HepG2 (cell line): Measurements from ENCODE around the gene CTSW. TPM values are rescaled to one million over a fixed set of nuclear protein-coding genes. Genes with fewer than 3 reads are reported as not detected.
A peak's percentile ranks its signal among the peaks of the same experiment; 100 is the strongest.

Experiments
- ATAC-seq: fragments of 200-7000 bp; cut with Tn5 transposase; 3 replicates; pipeline ENCODE4 v1.9.1; 2020; ENCODE audit warnings: mild to moderate bottlenecking, moderate library complexity
- BruUV-seq: library from RNA; stranded (reverse); fragments of 400-500 nt; replicated peaks from 2 replicates; lab custom pipeline; 2021; lab: Mats Ljungman, UMichigan
- CTCF ChIA-PET: fragments of 300-600 bp; formaldehyde crosslinking; extraction: SDS; loops from one replicate; lab custom pipeline; 2021; ENCODE audit warnings: low total read pairs, inconsistent platforms, low intra/inter-chr PET ratio; lab: Yijun Ruan, JAX
- POLR2A ChIA-PET: fragments of 350-600 bp; sonication (Branson Sonifier 250); formaldehyde crosslinking; loops from one replicate; lab custom pipeline; 2020; ENCODE audit warnings: antibody characterized with exemption, inconsistent platforms; lab: Yijun Ruan, JAX
- DNase-seq: peaks from one replicate; pipeline ENCODE4 v3.0.0-alpha.2; 2015; ENCODE audit warnings: low spot score
- FAIRE-seq: peaks from 3 replicates; lab custom pipeline; 2011; peaks lifted over from hg19 to GRCh38; lab: Jason Lieb, UNC
- H2AFZ ChIP-seq: one replicate; pipeline ENCODE4 v1.6.1; 2011; ENCODE audit warnings: low read length, inconsistent platforms
- H3K27ac ChIP-seq: fragments of 300-600 bp; 3 replicates; pipeline ENCODE4 v1.8.0; 2011; ENCODE audit warnings: mixed run types, mild to moderate bottlenecking, mixed read lengths, low read length, inconsistent platforms; ENCODE audit not compliant: insufficient read depth; ENCODE audit errors: extremely low read length
- H3K27me3 ChIP-seq, 2 experiments: fragments of 200-600 bp in 1 of 2; 2 replicates in 1 of 2; 3 replicates in 1 of 2; pipeline versions ENCODE4 v1.6.0 to v1.8.0; 2011; ENCODE audit warnings: low read length in 2 of 2, mild to moderate bottlenecking in 2 of 2, moderate library complexity in 2 of 2, inconsistent platforms in 1 of 2; ENCODE audit not compliant: insufficient read depth in 2 of 2, control insufficient read depth in 1 of 2
- H3K36me3 ChIP-seq, 2 experiments: fragments of 200-600 bp in 1 of 2; replicated peaks in 1 of 2; 2 replicates in 1 of 2; 3 replicates in 1 of 2; pipeline versions ENCODE4 v1.5.1 to v1.8.0; 2011; ENCODE audit warnings: low read length in 2 of 2, inconsistent platforms in 1 of 2; ENCODE audit not compliant: insufficient read depth in 2 of 2, control insufficient read depth in 1 of 2
- H3K4me1 ChIP-seq: 2 replicates; pipeline ENCODE4 v1.5.1; 2012; ENCODE audit warnings: low read length, inconsistent platforms; ENCODE audit not compliant: insufficient read depth
- H3K4me2 ChIP-seq: 2 replicates; pipeline ENCODE4 v1.6.0; 2011; ENCODE audit warnings: low read depth, low read length, inconsistent platforms
- H3K4me3 ChIP-seq, 3 experiments: fragments of 200-600 bp in 1 of 3; sonication (generic), shearing (Covaris generic) in 1 of 3; replicated peaks in 1 of 3; 2 replicates each; pipeline ENCODE4 v1.5.1; 2011 to 2016; ENCODE audit warnings: low read length in 3 of 3, inconsistent platforms in 2 of 3, low read depth in 2 of 3, mild to moderate bottlenecking in 2 of 3, control low read depth in 1 of 3, mixed read lengths in 1 of 3; ENCODE audit not compliant: insufficient read depth in 1 of 3
- H3K79me2 ChIP-seq: one replicate; pipeline ENCODE4 v1.6.1; 2011; ENCODE audit warnings: low read length, inconsistent platforms; ENCODE audit not compliant: insufficient read depth
- H3K9ac ChIP-seq: 2 replicates; pipeline ENCODE4 v1.6.0; 2011; ENCODE audit warnings: mild to moderate bottlenecking, low read depth, low read length, inconsistent platforms; ENCODE audit not compliant: insufficient read depth
- H3K9me3 ChIP-seq: 2 replicates; pipeline ENCODE4 v1.5.1; 2012; ENCODE audit warnings: mild to moderate bottlenecking, low read length
- H4K20me1 ChIP-seq: 2 replicates; pipeline ENCODE4 v1.6.0; 2011; ENCODE audit warnings: inconsistent platforms, mild to moderate bottlenecking, low read length, moderate library complexity; ENCODE audit not compliant: insufficient read depth
- ARHGAP35 ChIP-seq: sonication (generic); formaldehyde crosslinking; IDR thresholded peaks from 2 replicates; pipeline ENCODE4 v1.9.0; 2022; ENCODE audit warnings: mild to moderate bottlenecking, inconsistent platforms, moderate library complexity, missing genetic modification reagents, borderline replicate concordance
- GATAD1 ChIP-seq: IDR thresholded peaks from 2 replicates; pipeline ENCODE4 v1.6.1; 2016; ENCODE audit warnings: missing genetic modification reagents, missing compliant biosample characterization
- GATAD2A ChIP-seq: IDR thresholded peaks from 2 replicates; pipeline ENCODE4 v1.6.1; 2016
- HNF1B ChIP-seq: sonication (generic); formaldehyde crosslinking; IDR thresholded peaks from 2 replicates; pipeline ENCODE4 v1.5.1; 2020; ENCODE audit warnings: mild to moderate bottlenecking, moderate library complexity, missing genetic modification reagents
- IRF2 ChIP-seq: IDR thresholded peaks from 2 replicates; pipeline ENCODE4 v1.6.1; 2018; ENCODE audit warnings: missing genetic modification reagents, missing compliant biosample characterization
- MAZ ChIP-seq, 2 experiments: sonication (generic) in 1 of 2; formaldehyde crosslinking in 1 of 2; IDR thresholded peaks; 2 replicates each; pipeline versions ENCODE4 v1.5.0 to v1.6.1; 2012 to 2020; ENCODE audit warnings: low read depth in 2 of 2, mild to moderate bottlenecking in 2 of 2, borderline replicate concordance in 1 of 2, improper control_type of control experiment in 1 of 2, low read length in 1 of 2, missing genetic modification reagents in 1 of 2, moderate library complexity in 1 of 2
- RAD21 ChIP-seq: fragments of 450-650 bp; formaldehyde crosslinking; IDR thresholded peaks from 2 replicates; pipeline ENCODE4 v1.5.0; 2020; ENCODE audit warnings: mild to moderate bottlenecking
- SMC3 ChIP-seq: IDR thresholded peaks from 2 replicates; pipeline ENCODE4 v1.6.1; 2011; ENCODE audit warnings: low read length, improper control_type of control experiment
- SP1 ChIP-seq, 2 experiments: fragments of 450-650 bp in 1 of 2; sonication (generic) in 1 of 2; formaldehyde crosslinking in 1 of 2; IDR thresholded peaks; 2 replicates each; pipeline versions ENCODE4 v1.4.0 to v1.6.1; 2016 to 2020; ENCODE audit warnings: missing genetic modification reagents in 1 of 2
- STAG1 ChIP-seq: sonication (generic); formaldehyde crosslinking; IDR thresholded peaks from 2 replicates; pipeline ENCODE4 v1.4.0; 2020; ENCODE audit warnings: missing genetic modification reagents
- TAF15 ChIP-seq: fragments of 200-400 bp; formaldehyde crosslinking; IDR thresholded peaks from one replicate; pipeline ENCODE4 v1.6.1; 2018; ENCODE audit warnings: mild to moderate bottlenecking, low read depth, low read length; ENCODE audit not compliant: poor library complexity, severe bottlenecking
- YY1 ChIP-seq: IDR thresholded peaks from 2 replicates; pipeline ENCODE4 v1.6.1; 2011; ENCODE audit warnings: low read length, low read depth, moderate library complexity, mild to moderate bottlenecking; ENCODE audit not compliant: insufficient read depth, insufficient replicate concordance
- ZFP36L2 ChIP-seq: sonication (generic); formaldehyde crosslinking; IDR thresholded peaks from 2 replicates; pipeline ENCODE4 v1.4.0; 2020; ENCODE audit warnings: missing genetic modification reagents
- ZGPAT ChIP-seq: IDR thresholded peaks from 2 replicates; pipeline ENCODE4 v1.6.1; 2016; ENCODE audit warnings: mild to moderate bottlenecking
- ZNF12 ChIP-seq: sonication (generic); formaldehyde crosslinking; IDR thresholded peaks from 2 replicates; pipeline ENCODE4 v1.5.0; 2020; ENCODE audit warnings: missing genetic modification reagents
- ZNF263 ChIP-seq: sonication (generic); formaldehyde crosslinking; IDR thresholded peaks from 2 replicates; pipeline ENCODE4 v1.4.0; 2020; ENCODE audit warnings: missing genetic modification reagents
- ZNF572 ChIP-seq: sonication (generic); formaldehyde crosslinking; IDR thresholded peaks from 2 replicates; pipeline ENCODE4 v1.5.1; 2020; ENCODE audit warnings: mild to moderate bottlenecking, missing genetic modification reagents
- ZNF790 ChIP-seq: sonication (generic); formaldehyde crosslinking; IDR thresholded peaks from 2 replicates; pipeline ENCODE4 v1.8.0; 2022; ENCODE audit warnings: missing genetic modification reagents, mild to moderate bottlenecking, borderline replicate concordance
- WGBS: methylation state at CpG from one replicate; pipeline ENCODE4 v1.1.6; 2017; ENCODE audit warnings: low lambda C conversion rate; 5-methylcytosine and 5-hydroxymethylcytosine counted together
- in situ Hi-C: cut with HindIII; loops from 2 replicates; pipeline ENCODE4 v1.10.0; 2017; ENCODE audit warnings: low pct_unique_long_range_greater_than_20kb; ENCODE audit not compliant: extremely low pct_ligation_motif_present
- intact Hi-C: fragments of 100-400 bp; cut with micrococcal nuclease; formaldehyde crosslinking; loops from one replicate; pipeline ENCODE4 v1.10.0; 2022; ENCODE audit not compliant: unreplicated experiment
- polyA plus RNA-seq, 8 experiments: library from polyadenylated mRNA; depleted of rRNA in 3 of 8; stranded (reverse) in 7 of 8; unstranded in 1 of 8; fragments of >200 nt; fragmentation: Illumina TruSeq in 4 of 8; extraction: Trizol in 4 of 8; gene quantifications; 2 replicates each; pipeline versions ENCODE4 v1.2.1 to v1.2.3, GENCODE V29; 2011 to 2016; ENCODE audit warnings: low read depth in 4 of 8, missing spikeins in 1 of 8, mixed read lengths in 1 of 8; ENCODE audit not compliant: insufficient read depth in 1 of 8
- total RNA-seq, 5 experiments: library from RNA; depleted of rRNA; stranded (reverse); fragments of >200 nt; fragmentation: Illumina TruSeq; extraction: Trizol; gene quantifications; 2 replicates each; pipeline ENCODE4 v1.2.3, GENCODE V29; 2016; ENCODE audit warnings: low read depth in 1 of 5
- TF ChIP-seq, protein P1 (sequence below), 2 experiments: sonication (generic) in 1 of 2; formaldehyde crosslinking in 1 of 2; IDR thresholded peaks; 2 replicates each; pipeline versions ENCODE4 v1.4.0 to v1.6.1; 2018 to 2020; ENCODE audit warnings: missing genetic modification reagents in 2 of 2, borderline replicate concordance in 1 of 2, low read depth in 1 of 2, mild to moderate bottlenecking in 1 of 2, missing biosample characterization in 1 of 2

The CTSW gene
- total and polyA plus RNA-seq, 2 of the 13 experiments (the other 11 are each of a cell fraction or from before 2014, with no cell fraction given), result 0.09 TPM; not detected in 1

DNA sequence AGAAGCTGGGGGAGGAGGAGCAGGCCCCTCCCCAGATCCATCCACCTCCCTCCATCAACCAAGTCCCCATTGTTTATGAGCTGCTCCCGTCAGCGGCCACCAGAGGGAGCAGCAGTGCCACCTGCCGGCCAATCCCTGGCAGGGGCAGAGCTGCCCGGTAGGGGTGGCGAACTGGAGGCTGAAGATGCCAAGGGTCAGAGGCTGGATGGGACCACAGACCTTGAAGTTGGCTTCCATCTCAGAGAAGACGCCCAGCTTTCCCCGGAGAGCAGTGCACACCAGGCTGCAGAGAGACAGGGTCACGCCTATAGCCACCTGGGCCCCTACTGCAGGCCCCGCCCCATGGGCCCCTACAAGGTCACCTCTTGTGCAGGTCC, 5.1 kb downstream of the CTSW start:
- DNase-seq (peak; percentile 60), ATAC-seq (peak; percentile 41), FAIRE-seq (peak; percentile 48)
- ChIA-PET POLR2A (interaction anchor here (0.6 to 1.7 kb wide), 8 partner anchors 10 to 140 kb away, joined by 3 to 11 read pairs (median 3); partner anchors contain the start of genes CFL1, FOSL1 and MUS81), CTCF (interaction anchor here (0.7 to 2.9 kb wide), 13 partner anchors 9 to 178 kb away, joined by 3 to 77 read pairs (median 5); partner anchors contain the start of genes FOSL1, KAT5, MUS81 and SART1)
- Histone ChIP-seq H3K9ac (no peak overlapping the region), H3K4me2 (no peak overlapping the region), H3K9me3 (no peaks in the 10 kb centered on the region), H3K27me3 (no peaks in the 10 kb centered on the region; a peak in 1 of 5 replicates), H4K20me1 (no peaks in the 10 kb centered on the region), H3K4me1 (peaks cover 48% of the 10 kb centered on the region), H2AFZ (no peak overlapping the region), H3K36me3 (peaks cover 4 to 19% of the 10 kb centered on the region in 2 experiments; a peak in 4 of 5 replicates), H3K27ac (no peak overlapping the region), H3K79me2 (no peaks in the 10 kb centered on the region), H3K4me3 (no peak overlapping the region)
- 0% methylated on average over 3 of the region's 9 CpGs for WGBS
- BruUV-seq, result no TSS peak
- intact Hi-C loops (loop anchor here (5.0 kb wide), 1 partner anchor 48 kb away; no protein-coding TSS in a partner anchor), in situ Hi-C loops (loop anchor here (5.0 kb wide), 1 partner anchor 103 kb away; no protein-coding TSS in a partner anchor)
- TF ChIP-seq SP1 (IDR thresholded peaks at IDR 0.05), result no peak
- peak; percentile 73 for TF ChIP-seq SP1 (CRISPR knock-in tag; IDR thresholded peaks at IDR 0.05)
- TF ChIP-seq MAZ (IDR thresholded peaks at IDR 0.05; ENCODE audit: borderline replicate concordance, low read depth, low read length), result 0 out of 2 replicates have a peak, but pooled peaks have one; percentile 33
- TF ChIP-seq MAZ (CRISPR knock-in tag; IDR thresholded peaks at IDR 0.05; ENCODE audit: low read depth), result peak; percentile 76
- peak; percentile 95 for TF ChIP-seq RAD21 (CRISPR knock-in tag)
- peak; percentile 75; the same call in 1 of the 2 replicates for TF ChIP-seq ZNF572 (CRISPR knock-in tag)
- TF ChIP-seq SMC3, result peak; percentile 82
- TF ChIP-seq IRF2 (CRISPR knock-in tag), result peak; percentile 61; the same call in 1 of the 2 replicates
- TF ChIP-seq GATAD1, result peak; percentile 36; the same call in 1 of the 2 replicates
- no peak for TF ChIP-seq ZNF790
- TF ChIP-seq ZNF12 (CRISPR knock-in tag), result no peak
- peak; percentile 42 for TF ChIP-seq TAF15
- TF ChIP-seq ZNF263, result 0 out of 2 replicates have a peak, but pooled peaks have one; percentile 76
- TF ChIP-seq STAG1 (CRISPR knock-in tag), result peak; percentile 88
- peak; percentile 49 for TF ChIP-seq YY1
- TF ChIP-seq ZFP36L2 (CRISPR knock-in tag), result no peak
- TF ChIP-seq ARHGAP35 (CRISPR knock-in tag), result no peak
- TF ChIP-seq HNF1B (CRISPR knock-in tag), result peak; percentile 66; the same call in 1 of the 2 replicates
- TF ChIP-seq ZGPAT (CRISPR knock-in tag), result peak; percentile 47; the same call in 1 of the 2 replicates
- peak; percentile 61; the same call in 1 of the 2 replicates for TF ChIP-seq GATAD2A
- TF ChIP-seq, protein P1, sequence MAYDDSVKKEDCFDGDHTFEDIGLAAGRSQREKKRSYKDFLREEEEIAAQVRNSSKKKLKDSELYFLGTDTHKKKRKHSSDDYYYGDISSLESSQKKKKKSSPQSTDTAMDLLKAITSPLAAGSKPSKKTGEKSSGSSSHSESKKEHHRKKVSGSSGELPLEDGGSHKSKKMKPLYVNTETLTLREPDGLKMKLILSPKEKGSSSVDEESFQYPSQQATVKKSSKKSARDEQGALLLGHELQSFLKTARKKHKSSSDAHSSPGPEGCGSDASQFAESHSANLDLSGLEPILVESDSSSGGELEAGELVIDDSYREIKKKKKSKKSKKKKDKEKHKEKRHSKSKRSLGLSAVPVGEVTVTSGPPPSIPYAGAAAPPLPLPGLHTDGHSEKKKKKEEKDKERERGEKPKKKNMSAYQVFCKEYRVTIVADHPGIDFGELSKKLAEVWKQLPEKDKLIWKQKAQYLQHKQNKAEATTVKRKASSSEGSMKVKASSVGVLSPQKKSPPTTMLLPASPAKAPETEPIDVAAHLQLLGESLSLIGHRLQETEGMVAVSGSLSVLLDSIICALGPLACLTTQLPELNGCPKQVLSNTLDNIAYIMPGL (CRISPR knock-in tag; IDR thresholded peaks at IDR 0.05; ENCODE audit: borderline replicate concordance in 1 of 2, low read depth in 1 of 2), result peak; percentile 85 to 90; a peak in 3 of 4 replicates
